Fibroblast of lung (primary cell): Measurements from ENCODE around the gene FAM53B. TPM values are rescaled to one million over a fixed set of nuclear protein-coding genes. Genes with fewer than 3 reads are reported as not detected.

Source experiments
- DNase-seq, 2 donors: peaks; one replicate each; pipeline versions ENCODE4 v3.0.0 to v3.0.0-alpha.2; 2010; ENCODE audit warnings: low read depth in 2 of 2
- H2AFZ ChIP-seq: 2 replicates; pipeline ENCODE4 v1.5.1; 2012; ENCODE audit warnings: low read length, control low read depth, inconsistent platforms
- H3K27ac ChIP-seq: 2 replicates; pipeline ENCODE4 v1.5.1; 2011; ENCODE audit warnings: low read length, control low read depth; ENCODE audit not compliant: insufficient read depth
- H3K27me3 ChIP-seq: 2 replicates; pipeline ENCODE4 v1.5.1; 2011; ENCODE audit warnings: mild to moderate bottlenecking, low read length; ENCODE audit not compliant: control insufficient read depth, insufficient read depth
- H3K36me3 ChIP-seq: 2 replicates; pipeline ENCODE4 v1.5.1; 2011; ENCODE audit warnings: low read length; ENCODE audit not compliant: control insufficient read depth, insufficient read depth
- H3K4me1 ChIP-seq: 2 replicates; pipeline ENCODE4 v1.5.1; 2011; ENCODE audit warnings: low read length; ENCODE audit not compliant: control insufficient read depth, insufficient read depth; ENCODE audit errors: extremely low read depth
- H3K4me2 ChIP-seq: 2 replicates; pipeline ENCODE4 v1.5.1; 2011; ENCODE audit warnings: low read length, control low read depth; ENCODE audit not compliant: insufficient read depth; ENCODE audit errors: extremely low read depth
- H3K4me3 ChIP-seq, 4 experiments: fragments of 200-600 bp in 1 of 4; sonication (generic) in 1 of 4; replicated peaks in 1 of 4; 2 replicates each; pipeline ENCODE4 v1.5.1; 2011 to 2016; ENCODE audit warnings: low read length in 4 of 4, low read depth in 3 of 4, mild to moderate bottlenecking in 3 of 4, control low read depth in 2 of 4, inconsistent platforms in 1 of 4, mixed read lengths in 1 of 4; ENCODE audit not compliant: insufficient read depth in 1 of 4; ENCODE audit errors: control extremely low read depth in 1 of 4
- H3K79me2 ChIP-seq: 2 replicates; pipeline ENCODE4 v1.5.1; 2012; ENCODE audit warnings: mild to moderate bottlenecking, low read length, inconsistent platforms; ENCODE audit not compliant: control insufficient read depth, insufficient read depth
- H3K9ac ChIP-seq: 2 replicates; pipeline ENCODE4 v1.5.1; 2011; ENCODE audit warnings: mild to moderate bottlenecking, low read length, control low read depth; ENCODE audit not compliant: insufficient read depth
- H3K9me3 ChIP-seq: 2 replicates; pipeline ENCODE4 v1.5.1; 2012; ENCODE audit warnings: low read depth, low read length; ENCODE audit not compliant: control insufficient read depth, insufficient read depth
- H4K20me1 ChIP-seq: 2 replicates; pipeline ENCODE4 v1.5.1; 2011; ENCODE audit warnings: low read length; ENCODE audit not compliant: control insufficient read depth, insufficient read depth; ENCODE audit errors: extremely low read depth
- EZH2 ChIP-seq: IDR thresholded peaks from 2 replicates; pipeline ENCODE4 v1.5.1; 2012; ENCODE audit warnings: low read length, control low read depth, mild to moderate bottlenecking; ENCODE audit errors: missing control alignments
- polyA plus RNA-seq, 2 donors: library from polyadenylated mRNA; depleted of rRNA in 1 of 2; stranded (reverse) in 1 of 2; unstranded in 1 of 2; fragments of >200 nt; gene quantifications; 2 replicates each; pipeline ENCODE4 v1.2.1, GENCODE V29; 2011 to 2012; ENCODE audit warnings: missing spikeins in 1 of 2
- total RNA-seq: library from RNA; depleted of rRNA; stranded (reverse); fragments of >200 nt; gene quantifications from 2 replicates; pipeline ENCODE4 v1.2.1, GENCODE V29; 2014
- TF ChIP-seq, protein P1 (sequence below), 2 donors: IDR thresholded peaks in 1 of 2; conservative IDR thresholded peaks in 1 of 2; 1 replicate in 1 of 2; 2 replicates in 1 of 2; pipeline ENCODE4 v1.5.1; 2011 to 2012; ENCODE audit warnings: low read length in 2 of 2, control low read depth in 1 of 2, inconsistent platforms in 1 of 2, low read depth in 1 of 2, mild to moderate bottlenecking in 1 of 2

FAM53B gene
- total and polyA plus RNA-seq, 2 donors (not counting 1 experiment from before 2014, with no cell fraction given), result 2.2 to 11.7 TPM

DNA sequence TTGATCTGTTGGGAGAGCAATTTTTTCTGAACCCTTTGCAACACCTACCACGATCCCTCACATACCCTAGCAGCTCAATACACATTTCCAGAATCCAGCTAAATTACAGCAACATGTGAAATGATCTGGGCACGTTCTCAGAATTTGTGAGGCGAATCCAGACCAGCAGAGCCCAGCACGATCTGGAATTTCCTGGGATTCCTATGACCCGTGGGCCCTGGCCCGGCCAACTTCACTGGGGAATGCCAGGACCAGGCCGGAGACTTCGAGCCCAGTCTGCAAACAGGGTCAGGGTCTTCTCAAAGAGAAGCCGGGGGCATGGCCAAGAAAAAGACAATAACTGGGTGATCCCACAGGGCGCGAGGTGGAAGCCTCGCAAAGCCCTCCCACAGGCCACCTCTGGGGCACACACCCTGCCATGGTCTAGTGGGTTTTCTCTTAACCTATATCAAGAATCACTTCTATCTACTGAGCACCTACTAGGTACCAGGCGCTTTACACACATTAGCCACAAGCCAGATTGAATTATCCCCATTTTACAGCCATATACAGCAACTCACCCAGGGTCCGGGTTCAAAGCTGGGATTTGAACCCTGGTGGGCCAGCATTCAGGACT is 33.8 kb downstream of the FAM53B start:
- no peaks in the 10 kb centered on the region for H3K4me1 ChIP-seq
- DNase-seq, result no peak
- peaks cover 3% of the 10 kb centered on the region for H3K36me3 ChIP-seq
- no peak overlapping the region for H2AFZ ChIP-seq
- H3K27me3 ChIP-seq, result no peaks in the 10 kb centered on the region
- no peak overlapping the region for H3K27ac ChIP-seq
- no peak overlapping the region for H3K4me2 ChIP-seq
- TF ChIP-seq, protein P1, sequence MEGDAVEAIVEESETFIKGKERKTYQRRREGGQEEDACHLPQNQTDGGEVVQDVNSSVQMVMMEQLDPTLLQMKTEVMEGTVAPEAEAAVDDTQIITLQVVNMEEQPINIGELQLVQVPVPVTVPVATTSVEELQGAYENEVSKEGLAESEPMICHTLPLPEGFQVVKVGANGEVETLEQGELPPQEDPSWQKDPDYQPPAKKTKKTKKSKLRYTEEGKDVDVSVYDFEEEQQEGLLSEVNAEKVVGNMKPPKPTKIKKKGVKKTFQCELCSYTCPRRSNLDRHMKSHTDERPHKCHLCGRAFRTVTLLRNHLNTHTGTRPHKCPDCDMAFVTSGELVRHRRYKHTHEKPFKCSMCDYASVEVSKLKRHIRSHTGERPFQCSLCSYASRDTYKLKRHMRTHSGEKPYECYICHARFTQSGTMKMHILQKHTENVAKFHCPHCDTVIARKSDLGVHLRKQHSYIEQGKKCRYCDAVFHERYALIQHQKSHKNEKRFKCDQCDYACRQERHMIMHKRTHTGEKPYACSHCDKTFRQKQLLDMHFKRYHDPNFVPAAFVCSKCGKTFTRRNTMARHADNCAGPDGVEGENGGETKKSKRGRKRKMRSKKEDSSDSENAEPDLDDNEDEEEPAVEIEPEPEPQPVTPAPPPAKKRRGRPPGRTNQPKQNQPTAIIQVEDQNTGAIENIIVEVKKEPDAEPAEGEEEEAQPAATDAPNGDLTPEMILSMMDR (conservative IDR thresholded peaks at IDR 0.05 in 1 of 2, IDR thresholded peaks at IDR 0.05 in 1 of 2; ENCODE audit: low read depth in 1 of 2, low read length in 2 of 2), result no peak
- no peak for TF ChIP-seq EZH2
- no peaks in the 10 kb centered on the region for H3K9me3 ChIP-seq
- no peak overlapping the region for H3K4me3 ChIP-seq
- no peaks in the 10 kb centered on the region for H3K79me2 ChIP-seq
- H4K20me1 ChIP-seq, result no peaks in the 10 kb centered on the region
- no peak overlapping the region for H3K9ac ChIP-seq

DNA sequence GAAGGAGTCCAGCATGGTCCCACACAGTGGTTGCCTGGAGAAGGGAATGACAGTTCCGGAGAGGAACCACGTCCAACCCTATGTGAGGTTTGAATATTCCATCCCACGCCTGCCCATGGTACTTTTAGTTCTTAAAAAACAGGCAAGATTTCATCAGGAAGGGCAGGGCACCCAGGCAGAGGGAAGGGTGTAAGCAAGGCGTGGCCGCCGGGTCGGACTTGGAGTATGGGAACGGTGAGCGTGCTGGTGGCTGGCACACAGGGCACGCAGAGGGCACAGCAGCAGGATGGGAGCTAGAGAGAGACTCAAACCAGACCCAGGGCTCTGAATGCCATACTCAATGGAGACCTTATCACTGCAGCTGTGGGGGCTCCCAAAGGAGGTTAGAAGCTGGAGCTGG is 34.3 kb downstream of the FAM53B start:
- Histone ChIP-seq H3K36me3 (peaks cover 5% of the 10 kb centered on the region), H3K9me3 (no peaks in the 10 kb centered on the region), H3K4me3 (no peak overlapping the region), H2AFZ (no peak overlapping the region), H3K27me3 (no peaks in the 10 kb centered on the region), H3K79me2 (no peaks in the 10 kb centered on the region), H3K4me1 (no peaks in the 10 kb centered on the region), H3K4me2 (no peak overlapping the region), H4K20me1 (no peaks in the 10 kb centered on the region), H3K9ac (no peak overlapping the region), H3K27ac (no peak overlapping the region)
- DNase-seq, result no peak
- TF ChIP-seq, protein P1 (conservative IDR thresholded peaks at IDR 0.05 in 1 of 2, IDR thresholded peaks at IDR 0.05 in 1 of 2; ENCODE audit: low read depth in 1 of 2, low read length in 2 of 2), result no peak
- TF ChIP-seq EZH2, result no peak

DNA sequence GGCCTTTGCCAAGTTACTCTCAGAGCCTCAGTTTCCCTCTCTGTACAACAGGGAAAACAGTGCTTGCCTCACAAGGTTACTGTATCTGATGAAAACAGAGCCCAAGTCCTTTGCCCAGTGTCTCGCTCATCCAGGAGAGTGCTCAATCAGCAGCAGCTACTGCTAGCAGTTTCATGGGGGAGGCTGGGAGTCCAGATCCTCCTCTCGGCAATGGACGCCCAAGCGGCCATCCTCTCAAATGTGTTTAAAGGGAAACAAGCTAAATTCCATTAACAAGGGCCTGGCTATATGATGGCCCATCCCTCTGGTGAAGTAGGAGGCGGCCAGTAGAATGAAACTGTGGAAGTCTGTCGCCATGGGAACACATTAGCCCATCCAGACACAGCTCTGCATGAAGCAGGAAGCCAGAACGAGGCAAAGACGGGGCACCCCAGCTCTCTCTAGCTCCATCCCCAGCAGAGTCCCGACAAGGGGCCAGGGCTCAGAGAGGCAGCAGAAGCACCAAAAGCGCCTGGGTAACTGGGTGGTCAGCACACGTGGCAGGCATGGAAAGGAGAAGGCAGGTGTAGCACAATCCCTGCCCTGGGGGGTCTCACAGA is 35.2 kb downstream of the FAM53B start:
- H3K27ac ChIP-seq, result no peak overlapping the region
- H3K4me2 ChIP-seq, result no peak overlapping the region
- H3K36me3 ChIP-seq, result peaks cover 5% of the 10 kb centered on the region
- DNase-seq, result no peak
- H3K9ac ChIP-seq, result no peak overlapping the region
- H2AFZ ChIP-seq, result no peak overlapping the region
- no peaks in the 10 kb centered on the region for H3K79me2 ChIP-seq
- H3K9me3 ChIP-seq, result no peaks in the 10 kb centered on the region
- H3K27me3 ChIP-seq, result no peaks in the 10 kb centered on the region
- H3K4me1 ChIP-seq, result peaks cover under 1% of the 10 kb centered on the region
- TF ChIP-seq, protein P1 (conservative IDR thresholded peaks at IDR 0.05 in 1 of 2, IDR thresholded peaks at IDR 0.05 in 1 of 2; ENCODE audit: low read depth in 1 of 2, low read length in 2 of 2), result no peak
- TF ChIP-seq EZH2, result no peak
- no peak overlapping the region for H3K4me3 ChIP-seq
- no peaks in the 10 kb centered on the region for H4K20me1 ChIP-seq
